Liver (tissue), 9 donors: ENCODE data around the gene RXRG. TPM values are rescaled to one million over a fixed set of nuclear protein-coding genes. Genes with fewer than 3 reads are reported as not detected.

Experiments used
- DNase-seq: peaks from one replicate; pipeline ENCODE4 v3.0.0-alpha.2; 2017; ENCODE audit warnings: low spot score
- H3K27ac ChIP-seq, 2 donors: one replicate each; pipeline ENCODE4 v1.7.0; 2013; ENCODE audit warnings: inconsistent platforms in 2 of 2, low read length in 2 of 2, control low read depth in 1 of 2, low read depth in 1 of 2, mild to moderate bottlenecking in 1 of 2
- H3K27me3 ChIP-seq, 4 donors: one replicate each; pipeline versions ENCODE4 v1.6.1 to v1.7.0; 2013; ENCODE audit warnings: low read length in 3 of 4, inconsistent platforms in 1 of 4, mild to moderate bottlenecking in 1 of 4, moderate library complexity in 1 of 4; ENCODE audit not compliant: control insufficient read depth in 4 of 4, insufficient read depth in 4 of 4
- H3K36me3 ChIP-seq, 4 donors: one replicate each; pipeline versions ENCODE4 v1.6.1 to v1.7.0; 2013; ENCODE audit warnings: low read length in 3 of 4, mild to moderate bottlenecking in 3 of 4, low read depth in 1 of 4, moderate library complexity in 1 of 4; ENCODE audit not compliant: control insufficient read depth in 4 of 4, insufficient read depth in 3 of 4
- H3K4me1 ChIP-seq, 4 donors: one replicate each; pipeline versions ENCODE4 v1.6.1 to v1.7.0; 2013; ENCODE audit warnings: low read length in 3 of 4, mild to moderate bottlenecking in 3 of 4, moderate library complexity in 1 of 4; ENCODE audit not compliant: control insufficient read depth in 4 of 4, insufficient read depth in 4 of 4
- H3K4me3 ChIP-seq, 3 donors: one replicate each; pipeline versions ENCODE4 v1.6.1 to v1.7.0; 2013; ENCODE audit warnings: low read length in 3 of 3, control low read depth in 1 of 3, low read depth in 1 of 3, mild to moderate bottlenecking in 1 of 3
- H3K9ac ChIP-seq, 2 donors: one replicate each; pipeline ENCODE4 v1.7.0; 2013; ENCODE audit warnings: low read length in 2 of 2, mild to moderate bottlenecking in 2 of 2, moderate library complexity in 2 of 2, control low read depth in 1 of 2, low read depth in 1 of 2
- H3K9me3 ChIP-seq, 4 donors: one replicate each; pipeline versions ENCODE4 v1.6.1 to v1.7.0; 2013; ENCODE audit warnings: low read length in 3 of 4; ENCODE audit not compliant: control insufficient read depth in 4 of 4
- ATF3 ChIP-seq: IDR thresholded peaks from 2 replicates; pipeline ENCODE4 v1.6.1; 2016; ENCODE audit warnings: antibody characterized with exemption
- CTCF ChIP-seq: fragments of 150-350 bp; IDR thresholded peaks from 2 replicates; pipeline ENCODE4 v1.5.1; 2017; ENCODE audit warnings: improper control_type of control experiment, low read depth, low read length; ENCODE audit not compliant: missing input control
- EGR1 ChIP-seq, 2 donors: IDR thresholded peaks; 2 replicates each; pipeline ENCODE4 v1.6.1; 2016 to 2018; ENCODE audit warnings: antibody characterized with exemption in 2 of 2, low read depth in 2 of 2
- FOXA1 ChIP-seq: IDR thresholded peaks from 2 replicates; pipeline ENCODE4 v1.6.1; 2016; ENCODE audit warnings: antibody characterized with exemption
- FOXA2 ChIP-seq: IDR thresholded peaks from 2 replicates; pipeline ENCODE4 v1.6.1; 2016; ENCODE audit warnings: antibody characterized with exemption
- GABPA ChIP-seq, 2 donors: IDR thresholded peaks in 1 of 2; conservative IDR thresholded peaks in 1 of 2; 2 replicates each; pipeline ENCODE4 v1.6.1; 2016; ENCODE audit warnings: antibody characterized with exemption in 2 of 2, mild to moderate bottlenecking in 1 of 2, moderate library complexity in 1 of 2
- HNF4A ChIP-seq, 2 donors: conservative IDR thresholded peaks; 2 replicates each; pipeline ENCODE4 v1.6.1; 2016; ENCODE audit warnings: antibody characterized with exemption in 2 of 2, mild to moderate bottlenecking in 2 of 2
- HNF4G ChIP-seq: IDR thresholded peaks from 2 replicates; pipeline ENCODE4 v1.6.1; 2016; ENCODE audit warnings: antibody characterized with exemption
- JUND ChIP-seq, 2 donors: IDR thresholded peaks; 2 replicates each; pipeline ENCODE4 v1.6.1; 2016; ENCODE audit warnings: antibody characterized with exemption in 2 of 2
- MAX ChIP-seq: IDR thresholded peaks from 2 replicates; pipeline ENCODE4 v1.6.1; 2016; ENCODE audit warnings: antibody characterized with exemption
- NR2F2 ChIP-seq: IDR thresholded peaks from 2 replicates; pipeline ENCODE4 v1.6.1; 2016; ENCODE audit warnings: antibody characterized with exemption
- RAD21 ChIP-seq, 2 donors: IDR thresholded peaks; 2 replicates each; pipeline ENCODE4 v1.6.1; 2016; ENCODE audit warnings: antibody characterized with exemption in 2 of 2, mild to moderate bottlenecking in 2 of 2
- REST ChIP-seq: IDR thresholded peaks from 2 replicates; pipeline ENCODE4 v1.6.1; 2016; ENCODE audit warnings: antibody characterized with exemption, mild to moderate bottlenecking
- RXRA ChIP-seq, 2 donors: IDR thresholded peaks; 2 replicates each; pipeline ENCODE4 v1.6.1; 2017 to 2018; ENCODE audit warnings: antibody characterized with exemption in 2 of 2, mild to moderate bottlenecking in 1 of 2
- SP1 ChIP-seq: IDR thresholded peaks from 2 replicates; pipeline ENCODE4 v1.6.1; 2018; ENCODE audit warnings: antibody characterized with exemption, mild to moderate bottlenecking
- TAF1 ChIP-seq: conservative IDR thresholded peaks from 2 replicates; pipeline ENCODE4 v1.6.1; 2016; ENCODE audit warnings: antibody characterized with exemption, mild to moderate bottlenecking
- YY1 ChIP-seq: IDR thresholded peaks from 2 replicates; pipeline ENCODE4 v1.6.1; 2016; ENCODE audit warnings: antibody characterized with exemption, mild to moderate bottlenecking
- ZBTB33 ChIP-seq: IDR thresholded peaks from 2 replicates; pipeline ENCODE4 v1.6.1; 2016; ENCODE audit warnings: antibody characterized with exemption
- WGBS: extraction: QIAGEN DNeasy Blood & Tissue Kit; methylation state at CpG from one replicate; pipeline ENCODE4 v1.1.7; 2013; 5-methylcytosine and 5-hydroxymethylcytosine counted together
- polyA plus RNA-seq, 2 donors: library from polyadenylated mRNA; stranded (reverse) in 1 of 2; unstranded in 1 of 2; fragments of 200-250 nt in 1 of 2; fragments of >200 nt in 1 of 2; fragmentation: Nextera tagmentation in 1 of 2; extraction: Ambion mirVana in 1 of 2; gene quantifications; one replicate each; pipeline versions ENCODE4 v1.2.1 to v1.2.3, GENCODE V29; 2013 to 2015
- total RNA-seq, 2 donors: library from RNA; depleted of rRNA; stranded (reverse); fragments of >200 nt; gene quantifications; one replicate each; pipeline ENCODE4 v1.2.3, GENCODE V29; 2014
- donor health status: healthy.
- donor health status: healthy.
- donor health status: healthy.
- donor health status: healthy.
- donor health status: healthy.

Gene RXRG
- total and polyA plus RNA-seq, 4 donors = 0.12 to 0.44 (median 0.42) TPM; not detected in 1

GRCh38 chr1:165473081-165473480 lies 28.2 kb upstream of the RXRG start:
- Histone ChIP-seq H3K27ac (no peak overlapping the region), H3K9ac (no peak overlapping the region), H3K36me3 (no peaks in the 10 kb centered on the region), H3K9me3 (no peaks in the 10 kb centered on the region), H3K27me3 (no peaks in the 10 kb centered on the region), H3K4me3 (no peak overlapping the region), H3K4me1 (no peaks in the 10 kb centered on the region)
- DNase-seq = no peak
- TF ChIP-seq RAD21 (IDR thresholded peaks at IDR 0.05) (no peak), TAF1 (no peak), EGR1 (IDR thresholded peaks at IDR 0.05; ENCODE audit: low read depth in 2 of 2) (no peak), NR2F2 (no peak), JUND (IDR thresholded peaks at IDR 0.05) (no peak), HNF4A (conservative IDR thresholded peaks at IDR 0.05) (no peak), FOXA1 (no peak), GABPA (IDR thresholded peaks at IDR 0.05 in 1 of 2, conservative IDR thresholded peaks at IDR 0.05 in 1 of 2) (no peak), RXRA (IDR thresholded peaks at IDR 0.05) (no peak), YY1 (no peak), MAX (no peak), ZBTB33 (no peak), SP1 (no peak), ATF3 (no peak), REST (no peak), CTCF (no peak), FOXA2 (no peak), HNF4G (no peak)
- 92% methylated on average over 4 of the region's 4 CpGs for WGBS
